ENCODE data around the gene RNU5B-1. TPM values are rescaled to one million over a fixed set of nuclear protein-coding genes. Genes with fewer than 3 reads are reported as not detected.
A peak's percentile ranks its signal among the peaks of the same experiment; 100 is the strongest.

RNU5B-1 gene
- total and polyA plus RNA-seq, 9 of the 15 experiments (the other 6 are each of a cell fraction or from before 2014, with no cell fraction given), result 14.2 TPM; not detected in 8

DNA sequence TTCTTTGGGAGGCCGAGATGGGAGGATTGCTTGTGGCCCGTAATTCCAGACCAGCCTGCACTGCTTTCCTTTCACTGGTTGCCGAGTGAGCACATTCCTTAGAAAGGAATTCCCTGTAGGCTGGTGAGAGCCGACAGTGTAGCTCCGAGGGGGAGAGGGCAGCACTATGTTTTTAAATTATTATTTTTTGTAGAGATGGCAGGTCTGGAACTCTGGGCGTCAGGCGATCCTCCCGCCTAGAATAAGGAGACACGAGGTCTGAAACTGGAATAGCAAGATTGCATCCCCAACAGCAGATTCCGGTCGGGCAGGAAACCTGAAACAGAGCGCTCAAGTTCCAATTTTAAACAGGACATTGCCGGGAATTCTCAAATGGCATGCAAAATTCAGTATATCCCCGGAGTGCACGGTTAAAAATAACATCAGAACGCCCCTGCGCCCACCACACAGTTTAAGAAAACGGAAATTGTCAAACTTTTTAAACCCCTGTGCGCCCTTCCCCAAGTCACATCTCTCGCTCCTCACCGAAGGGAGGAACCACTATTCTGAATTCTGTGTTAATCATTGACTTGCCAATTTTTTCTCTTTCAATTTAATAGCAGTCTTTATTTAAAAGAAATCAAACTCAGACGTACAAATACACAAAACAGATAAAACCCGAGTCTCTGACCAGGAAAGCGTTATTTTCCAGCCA, 643 bp upstream of the RNU5B-1 start (continued):
- peak; percentile 47; the same call in 1 of the 2 replicates for TF ChIP-seq CREB3 (tag; conservative IDR thresholded peaks at IDR 0.05; ENCODE audit: low read depth)
- TF ChIP-seq HINFP (tag; conservative IDR thresholded peaks at IDR 0.05; ENCODE audit: low read depth), result 0 out of 2 replicates have a peak, but pooled peaks have one; percentile 33
- TF ChIP-seq E2F3 (CRISPR knock-in tag; IDR thresholded peaks at IDR 0.05), result peak; percentile 38; the same call in 1 of the 2 replicates
- TF ChIP-seq L3MBTL2 (IDR thresholded peaks at IDR 0.05), result peak; percentile 99
- TF ChIP-seq CUX1 (CRISPR knock-in tag; IDR thresholded peaks at IDR 0.05), result peak; percentile 83

Measured in K562 (cell line).